B cell (primary cell): ENCODE data around the gene RDH5. TPM values are rescaled to one million over a fixed set of nuclear protein-coding genes. Genes with fewer than 3 reads are reported as not detected.
"Not testable (repeated sequence)": the region's sequence is repeated elsewhere in the genome, so short reads cannot be mapped to it uniquely, and the experiment has no call there.

Experiments used
- ATAC-seq: fragments of 200-7000 bp; cut with Tn5 transposase; one replicate; pipeline ENCODE4 v1.10.0; 2021; ENCODE audit warnings: low read depth, mild to moderate bottlenecking, moderate number of reproducible peaks, moderate library complexity
- CTCF ChIA-PET: fragments of 350-600 bp; sonication (Branson Sonifier 250); formaldehyde crosslinking; loops from one replicate; lab custom pipeline; 2021; ENCODE audit warnings: antibody characterized with exemption, inconsistent platforms; lab: Charles Lee
- POLR2A ChIA-PET: fragments of 350-600 bp; sonication (Branson Sonifier 250); formaldehyde crosslinking; loops from one replicate; lab custom pipeline; 2021; ENCODE audit warnings: antibody characterized with exemption; lab: Charles Lee
- DNase-seq: peaks from one replicate; pipeline ENCODE4 v3.0.0; 2013
- H2AFZ ChIP-seq: 2 replicates; pipeline ENCODE4 v1.6.1; 2012; ENCODE audit warnings: mild to moderate bottlenecking, low read depth, low read length; ENCODE audit not compliant: insufficient read depth, poor library complexity, severe bottlenecking
- H3K27ac ChIP-seq, 2 donors: 1 replicate in 1 of 2; 2 replicates in 1 of 2; pipeline ENCODE4 v1.5.1; 2012 to 2013; ENCODE audit warnings: low read length in 2 of 2, mild to moderate bottlenecking in 2 of 2, moderate library complexity in 1 of 2
- H3K27me3 ChIP-seq, 4 experiments: fragments of 200-600 bp in 1 of 4; sonication (generic) in 1 of 4; replicated peaks in 1 of 4; 1 replicate in 2 of 4; 2 replicates in 2 of 4; pipeline versions ENCODE4 v1.6.1 to v1.7.0; 2013 to 2016; ENCODE audit warnings: low read length in 3 of 4, mild to moderate bottlenecking in 2 of 4, mixed read lengths in 1 of 4, moderate library complexity in 1 of 4; ENCODE audit not compliant: insufficient read depth in 4 of 4, control insufficient read depth in 3 of 4; ENCODE audit errors: control extremely low read depth in 1 of 4
- H3K36me3 ChIP-seq, 2 experiments: replicated peaks in 1 of 2; 1 replicate in 1 of 2; 2 replicates in 1 of 2; pipeline versions ENCODE4 v1.6.1 to v1.7.1; 2013; ENCODE audit warnings: low read length in 1 of 2; ENCODE audit not compliant: insufficient read depth in 2 of 2, control insufficient read depth in 1 of 2; ENCODE audit errors: control extremely low read depth in 1 of 2, extremely low read depth in 1 of 2
- H3K4me1 ChIP-seq, 2 donors: fragments of 200-600 bp in 1 of 2; sonication (generic) in 1 of 2; 1 replicate in 1 of 2; 2 replicates in 1 of 2; pipeline versions ENCODE4 v1.5.1 to v1.6.1; 2013 to 2017; ENCODE audit warnings: low read length in 2 of 2; ENCODE audit not compliant: control insufficient read depth in 2 of 2, insufficient read depth in 2 of 2
- H3K4me2 ChIP-seq: replicated peaks from 2 replicates; pipeline ENCODE3; 2012; ENCODE audit warnings: mild to moderate bottlenecking, low read depth, low read length; ENCODE audit not compliant: poor library complexity, severe bottlenecking
- H3K4me3 ChIP-seq, 5 experiments: fragments of 200-600 bp in 1 of 5; sonication (generic) in 1 of 5; 1 replicate in 3 of 5; 2 replicates in 2 of 5; pipeline versions ENCODE4 v1.5.1 to v1.7.0; 2011 to 2016; ENCODE audit warnings: low read length in 4 of 5, mild to moderate bottlenecking in 4 of 5, low read depth in 2 of 5, control low read depth in 1 of 5, moderate library complexity in 1 of 5; ENCODE audit not compliant: insufficient read depth in 1 of 5; ENCODE audit errors: control extremely low read depth in 1 of 5, extremely low read depth in 1 of 5
- H3K79me2 ChIP-seq: fragments of 200-600 bp; sonication (generic); one replicate; pipeline ENCODE4 v1.6.0; 2016; ENCODE audit warnings: low read length; ENCODE audit not compliant: control insufficient read depth, insufficient read depth
- H3K9ac ChIP-seq: fragments of 200-600 bp; sonication (generic); 2 replicates; pipeline ENCODE4 v1.6.1; 2017; ENCODE audit warnings: mild to moderate bottlenecking, low read length, moderate library complexity
- H3K9me3 ChIP-seq, 3 donors: one replicate each; pipeline versions ENCODE4 v1.6.1 to v1.7.1; 2013; ENCODE audit warnings: low read length in 2 of 3; ENCODE audit not compliant: control insufficient read depth in 2 of 3, insufficient read depth in 1 of 3; ENCODE audit errors: control extremely low read depth in 1 of 3
- H4K20me1 ChIP-seq: 2 replicates; pipeline ENCODE4 v1.6.0; 2012; ENCODE audit warnings: mild to moderate bottlenecking, low read length; ENCODE audit not compliant: insufficient read depth, control insufficient read depth, poor library complexity, severe bottlenecking
- H3K27ac Mint-ChIP-seq: one replicate; pipeline ENCODE4 v1.8.0; 2021; ENCODE audit warnings: mixed read lengths
- H3K27me3 Mint-ChIP-seq: one replicate; pipeline ENCODE4 v1.8.0; 2021; ENCODE audit warnings: mixed read lengths
- H3K4me1 Mint-ChIP-seq: one replicate; pipeline ENCODE4 v1.8.0; 2021; ENCODE audit warnings: mixed read lengths
- H3K4me3 Mint-ChIP-seq: one replicate; pipeline ENCODE4 v1.8.0; 2021; ENCODE audit warnings: mixed read lengths
- H3K9me3 Mint-ChIP-seq: one replicate; pipeline ENCODE4 v1.8.0; 2022; ENCODE audit warnings: mixed read lengths; ENCODE audit not compliant: insufficient read depth
- EZH2 ChIP-seq: IDR thresholded peaks from 2 replicates; pipeline ENCODE4 v1.6.1; 2012; ENCODE audit warnings: borderline replicate concordance, low read depth, mild to moderate bottlenecking, moderate library complexity, low read length; ENCODE audit not compliant: insufficient read depth, poor library complexity, severe bottlenecking
- WGBS: methylation state at CpG from one replicate; pipeline ENCODE4 v1.1.5; 2013; ENCODE audit warnings: missing lambda C conversion rate; ENCODE audit not compliant: insufficient coverage; 5-methylcytosine and 5-hydroxymethylcytosine counted together
- intact Hi-C: fragments of 100-400 bp; cut with micrococcal nuclease; formaldehyde crosslinking; loops from one replicate; pipeline ENCODE4 v1.10.0; 2022
- polyA plus RNA-seq: library from polyadenylated mRNA; depleted of rRNA; stranded (reverse); fragments of >200 nt; gene quantifications from 2 replicates; pipeline ENCODE4 v1.2.3, GENCODE V29; 2012
- total RNA-seq, 2 donors: library from RNA; stranded (reverse); fragments of 120-200 nt in 1 of 2; gene quantifications; 1 replicate in 1 of 2; 2 replicates in 1 of 2; pipeline versions ENCODE4 v1.2.3 to v1.2.4, GENCODE V29; 2013 to 2022
- TF ChIP-seq, protein P1 (sequence below): fragments of 200-600 bp; IDR thresholded peaks from one replicate; pipeline ENCODE4 v1.8.0; 2022; ENCODE audit warnings: antibody characterized with exemption, mild to moderate bottlenecking

Gene RDH5
- total and polyA plus RNA-seq, 2 donors (not counting 1 experiment from before 2014, with no cell fraction given) = 32.6 to 37.8 TPM

DNA sequence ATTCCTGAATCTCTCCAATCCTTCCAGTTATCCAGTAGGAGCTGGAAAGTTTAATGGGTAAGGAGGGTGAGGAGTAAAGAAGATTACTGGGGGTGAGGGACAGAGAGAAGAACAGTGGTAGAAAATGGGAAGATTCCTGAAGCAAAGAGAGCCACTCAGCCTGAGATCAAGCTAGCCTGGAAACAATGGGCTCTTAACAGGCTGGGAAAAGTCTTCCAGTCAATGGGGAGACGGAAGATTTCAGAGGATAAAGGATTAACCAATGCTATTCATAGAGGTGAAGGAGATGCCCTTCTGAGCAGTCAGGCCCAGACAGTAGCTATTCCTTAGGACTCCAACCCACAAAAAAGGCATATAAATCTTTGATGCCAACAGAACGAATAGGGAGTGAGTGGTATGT lies 37.5 kb downstream of the RDH5 start:
- no peak overlapping the region for H2AFZ ChIP-seq
- Mint-ChIP-seq H3K4me3 (no peak overlapping the region), H3K9me3 (no peaks in the 10 kb centered on the region), H3K27me3 (no peaks in the 10 kb centered on the region), H3K27ac (no peak overlapping the region), H3K4me1 (no peaks in the 10 kb centered on the region)
- H3K27me3 ChIP-seq = no peaks in the 10 kb centered on the region
- no peak overlapping the region for H3K27ac ChIP-seq
- H3K79me2 ChIP-seq = no peaks in the 10 kb centered on the region
- ChIA-PET POLR2A (no interaction called here), CTCF (interaction anchor here (1.4 to 2.2 kb wide), 2 partner anchors 12 to 19 kb away, joined by 5 to 12 read pairs; no protein-coding TSS in a partner anchor)
- H3K4me1 ChIP-seq = no peaks in the 10 kb centered on the region
- no peaks in the 10 kb centered on the region for H3K9me3 ChIP-seq
- intact Hi-C loops = no loop called here
- H3K36me3 ChIP-seq = peaks cover 14 to 78% of the 10 kb centered on the region in 2 experiments
- no peak overlapping the region for H3K4me2 ChIP-seq
- no peak overlapping the region for H3K9ac ChIP-seq
- no CpG with 5 or more reads among the region's 2 CpGs for WGBS
- DNase-seq (no peak), ATAC-seq (no peak)
- peaks cover 4% of the 10 kb centered on the region for H4K20me1 ChIP-seq
- H3K4me3 ChIP-seq = no peak overlapping the region
- TF ChIP-seq, protein P1, sequence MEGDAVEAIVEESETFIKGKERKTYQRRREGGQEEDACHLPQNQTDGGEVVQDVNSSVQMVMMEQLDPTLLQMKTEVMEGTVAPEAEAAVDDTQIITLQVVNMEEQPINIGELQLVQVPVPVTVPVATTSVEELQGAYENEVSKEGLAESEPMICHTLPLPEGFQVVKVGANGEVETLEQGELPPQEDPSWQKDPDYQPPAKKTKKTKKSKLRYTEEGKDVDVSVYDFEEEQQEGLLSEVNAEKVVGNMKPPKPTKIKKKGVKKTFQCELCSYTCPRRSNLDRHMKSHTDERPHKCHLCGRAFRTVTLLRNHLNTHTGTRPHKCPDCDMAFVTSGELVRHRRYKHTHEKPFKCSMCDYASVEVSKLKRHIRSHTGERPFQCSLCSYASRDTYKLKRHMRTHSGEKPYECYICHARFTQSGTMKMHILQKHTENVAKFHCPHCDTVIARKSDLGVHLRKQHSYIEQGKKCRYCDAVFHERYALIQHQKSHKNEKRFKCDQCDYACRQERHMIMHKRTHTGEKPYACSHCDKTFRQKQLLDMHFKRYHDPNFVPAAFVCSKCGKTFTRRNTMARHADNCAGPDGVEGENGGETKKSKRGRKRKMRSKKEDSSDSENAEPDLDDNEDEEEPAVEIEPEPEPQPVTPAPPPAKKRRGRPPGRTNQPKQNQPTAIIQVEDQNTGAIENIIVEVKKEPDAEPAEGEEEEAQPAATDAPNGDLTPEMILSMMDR = no peak
- TF ChIP-seq EZH2 = no peak

DNA sequence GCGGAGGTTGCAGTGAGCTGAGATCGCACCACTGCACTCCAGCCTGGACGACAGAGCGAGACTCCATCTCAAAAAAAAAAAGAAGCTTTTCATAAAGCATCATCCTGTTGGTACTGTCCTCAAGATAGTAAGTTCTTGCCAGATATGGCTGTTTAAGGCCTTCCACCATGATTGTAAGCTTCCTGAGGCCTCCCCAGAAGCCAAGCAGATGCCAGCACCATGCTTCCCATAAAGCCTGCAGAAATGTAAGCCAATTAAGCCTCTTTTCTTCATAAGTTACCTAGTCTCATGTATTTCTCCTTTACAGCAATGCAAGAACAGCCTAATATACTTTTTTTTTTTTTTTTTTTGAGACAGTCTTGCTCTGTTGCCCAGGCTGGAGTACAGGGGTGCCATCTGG lies 38.4 kb downstream of the RDH5 start:
- DNase-seq, H3K27me3 Mint-ChIP-seq, H3K9ac ChIP-seq, H3K4me2 ChIP-seq, H3K4me3 ChIP-seq, H3K9me3 ChIP-seq, H3K4me1 ChIP-seq, H3K4me3 Mint-ChIP-seq, H3K27ac ChIP-seq, H3K4me1 Mint-ChIP-seq, H4K20me1 ChIP-seq, H2AFZ ChIP-seq, ATAC-seq, H3K79me2 ChIP-seq, intact Hi-C loops, H3K9me3 Mint-ChIP-seq, H3K27ac Mint-ChIP-seq, H3K27me3 ChIP-seq: not testable (repeated sequence)
- peaks cover 11 to 79% of the 10 kb centered on the region in 2 experiments for H3K36me3 ChIP-seq
- POLR2A ChIA-PET = interaction anchor here (0.7 kb wide), 1 partner anchor 37 kb away, joined by 3 read pairs; no protein-coding TSS in a partner anchor
- WGBS = no CpG with 5 or more reads among the region's 4 CpGs
- CTCF ChIA-PET = interaction anchor here (1.1 kb wide), 1 partner anchor 175 kb away, joined by 3 read pairs; no protein-coding TSS in a partner anchor
